Activated CD4-positive, alpha-beta T cell treated with anti-CD3 and anti-CD28 coated beads for 48 hours (primary cell): ENCODE results near the gene MAPK8.

Experiments
- DNase-seq: peaks from one replicate; pipeline ENCODE4 v3.0.0-alpha.2; 2020

The MAPK8 gene

GRCh38 chr10:48423884-48424283 lies 117.4 kb downstream of the MAPK8 start:
- DNase-seq: no peak

- no peak for DNase-seq
Measured at GRCh38 chr10:48428896-48429295, 122.4 kb downstream of the MAPK8 start.

GRCh38 chr10:48429309-48429708 lies 122.8 kb downstream of the MAPK8 start:
- no peak for DNase-seq

GRCh38 chr10:48430402-48430993 lies 124.0 kb downstream of the MAPK8 start:
- no peak for DNase-seq

GRCh38 chr10:48431871-48432270 lies 125.4 kb downstream of the MAPK8 start:
- no peak for DNase-seq

- no peak for DNase-seq
Measured at GRCh38 chr10:48437546-48437945, 131.1 kb downstream of the MAPK8 start.

GRCh38 chr10:48439031-48439430 lies 132.6 kb downstream of the MAPK8 start:
- no peak for DNase-seq

GRCh38 chr10:48439581-48440041 lies 133.1 kb downstream of the MAPK8 start:
- no peak for DNase-seq

GRCh38 chr10:48440771-48441170 lies 134.3 kb downstream of the MAPK8 start:
- no peak for DNase-seq

- DNase-seq: no peak
Measured at GRCh38 chr10:48442090-48442808, 135.8 kb downstream of the MAPK8 start.

- no peak for DNase-seq
Measured at GRCh38 chr10:48442809-48443177, 136.3 kb downstream of the MAPK8 start.

- no peak for DNase-seq
Measured at GRCh38 chr10:48444266-48444665, 137.8 kb downstream of the MAPK8 start.

- DNase-seq: no peak
Measured at GRCh38 chr10:48444861-48445841, 138.7 kb downstream of the MAPK8 start.

- no peak for DNase-seq
Measured at GRCh38 chr10:48445932-48446331, 139.5 kb downstream of the MAPK8 start.

- no peak for DNase-seq
Measured at GRCh38 chr10:48446785-48447184, 140.3 kb downstream of the MAPK8 start.

- no peak for DNase-seq
Measured at GRCh38 chr10:48447356-48448215, 141.1 kb downstream of the MAPK8 start.

GRCh38 chr10:48448796-48449195 lies 142.3 kb downstream of the MAPK8 start:
- DNase-seq: no peak

GRCh38 chr10:48449501-48450232 lies 143.2 kb downstream of the MAPK8 start:
- DNase-seq: no peak

GRCh38 chr10:48450233-48450740 lies 143.8 kb downstream of the MAPK8 start:
- DNase-seq: no peak

GRCh38 chr10:48450741-48451466 lies 144.4 kb downstream of the MAPK8 start:
- no peak for DNase-seq
